ENCODE results near the gene TRO.

Gene TRO

GRCh38 chrX:54964766-54965497 lies 44.3 kb downstream of the TRO start:
- no peak for DNase-seq

GRCh38 chrX:54977387-54977786 lies 56.8 kb downstream of the TRO start:
- no peak for DNase-seq

- DNase-seq, result no peak
These were observed 57.8 kb downstream of the TRO start for GRCh38 chrX:54978448-54978847.

GRCh38 chrX:54979432-54979831 lies 58.8 kb downstream of the TRO start:
- DNase-seq, result no peak

- no peak for DNase-seq
These were observed 59.7 kb downstream of the TRO start for GRCh38 chrX:54980334-54980733.

All from nucleus accumbens (tissue), 56 donors.